ENCODE measurements around the gene OR2L2.
"Not testable (repeated sequence)": the region's sequence is repeated elsewhere in the genome, so short reads cannot be mapped to it uniquely, and the experiment has no call there.

Gene OR2L2, protein sequence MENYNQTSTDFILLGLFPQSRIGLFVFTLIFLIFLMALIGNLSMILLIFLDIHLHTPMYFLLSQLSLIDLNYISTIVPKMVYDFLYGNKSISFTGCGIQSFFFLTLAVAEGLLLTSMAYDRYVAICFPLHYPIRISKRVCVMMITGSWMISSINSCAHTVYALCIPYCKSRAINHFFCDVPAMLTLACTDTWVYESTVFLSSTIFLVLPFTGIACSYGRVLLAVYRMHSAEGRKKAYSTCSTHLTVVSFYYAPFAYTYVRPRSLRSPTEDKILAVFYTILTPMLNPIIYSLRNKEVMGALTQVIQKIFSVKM

DNA sequence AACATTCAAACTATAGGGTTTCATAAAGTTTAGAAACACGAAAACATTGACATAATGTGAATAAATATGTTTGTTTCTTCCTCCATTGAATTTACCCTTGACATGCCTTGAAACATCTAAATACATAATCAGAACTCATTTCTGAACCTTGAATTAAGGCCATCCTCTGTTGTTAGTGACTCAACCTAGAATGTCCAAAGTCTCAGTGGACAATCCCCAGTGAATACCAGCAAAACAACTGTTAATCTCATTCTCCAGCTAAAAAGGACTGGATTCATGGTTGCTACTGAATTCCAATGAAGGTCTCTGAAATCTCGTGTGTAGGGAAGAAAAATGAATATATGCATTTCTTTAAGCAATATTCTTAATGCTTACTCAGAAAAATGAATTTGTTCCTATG is at the start of gene OR2L2:
OR2L2 (plus strand) TSS at position 301 of the 400 bp plus-strand sequence. CDS start 8,198 bp downstream, outside the sequence.
- no peak for FAIRE-seq
- DNase-seq (ENCODE audit: insufficient read length, low spot score): no peak

GRCh38 chr1:247992986-247993385 is 36.9 kb upstream of the OR2L2 start:
- DNase-seq (ENCODE audit: insufficient read length, low spot score): no peak
- no peak for FAIRE-seq

DNA sequence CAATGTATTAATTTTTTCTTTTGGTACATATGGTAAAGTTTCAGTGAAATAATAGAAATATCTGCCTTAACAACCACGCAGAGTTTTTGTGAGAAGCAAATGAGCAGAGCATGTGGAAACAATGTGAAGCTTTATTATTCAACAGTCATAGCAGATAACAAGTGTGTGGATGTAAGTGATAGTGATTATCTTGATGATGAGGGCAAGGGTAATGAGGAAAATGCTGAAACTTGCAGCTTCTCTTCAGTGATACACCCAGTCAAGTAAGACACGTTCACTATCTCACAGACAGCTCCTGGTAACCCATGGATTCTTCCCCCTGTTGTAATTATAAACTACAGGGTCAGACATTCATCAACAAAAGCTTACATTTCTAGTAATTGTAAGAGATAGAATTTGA is 31.1 kb upstream of the OR2L2 start:
- no peak for FAIRE-seq

DNA sequence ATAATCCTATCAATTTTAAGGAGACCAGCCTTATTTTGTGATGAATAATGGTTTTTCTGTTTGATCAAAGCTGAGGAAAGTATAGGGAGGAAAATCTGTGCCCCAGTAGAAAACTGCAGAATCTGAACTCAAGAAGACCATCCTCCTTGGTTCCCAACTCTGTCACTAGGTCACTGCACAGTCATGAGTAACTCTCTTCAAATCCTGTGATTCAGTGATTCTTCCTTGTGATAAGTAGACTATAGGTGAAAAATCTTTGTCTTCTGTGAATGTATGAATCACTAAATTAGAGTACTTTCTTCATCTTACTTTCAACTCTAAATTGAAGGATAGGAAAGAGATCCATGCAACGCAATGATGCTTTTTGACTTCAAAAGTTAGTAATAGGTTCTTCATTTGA is 29.7 kb upstream of the OR2L2 start:
- FAIRE-seq (no peak), DNase-seq (ENCODE audit: insufficient read length, low spot score) (no peak)

More for the DNA sequence above, 31.1 kb upstream of the OR2L2 start:
- no peak for DNase-seq (ENCODE audit: insufficient read length, low spot score)

- no peak for FAIRE-seq
- no peak for DNase-seq (ENCODE audit: insufficient read length, low spot score)
Measured at GRCh38 chr1:248007778-248008177, 22.1 kb upstream of the OR2L2 start.

- FAIRE-seq (no peak), DNase-seq (ENCODE audit: insufficient read length, low spot score) (no peak)
Measured at GRCh38 chr1:248009681-248010080, 20.2 kb upstream of the OR2L2 start.

DNA sequence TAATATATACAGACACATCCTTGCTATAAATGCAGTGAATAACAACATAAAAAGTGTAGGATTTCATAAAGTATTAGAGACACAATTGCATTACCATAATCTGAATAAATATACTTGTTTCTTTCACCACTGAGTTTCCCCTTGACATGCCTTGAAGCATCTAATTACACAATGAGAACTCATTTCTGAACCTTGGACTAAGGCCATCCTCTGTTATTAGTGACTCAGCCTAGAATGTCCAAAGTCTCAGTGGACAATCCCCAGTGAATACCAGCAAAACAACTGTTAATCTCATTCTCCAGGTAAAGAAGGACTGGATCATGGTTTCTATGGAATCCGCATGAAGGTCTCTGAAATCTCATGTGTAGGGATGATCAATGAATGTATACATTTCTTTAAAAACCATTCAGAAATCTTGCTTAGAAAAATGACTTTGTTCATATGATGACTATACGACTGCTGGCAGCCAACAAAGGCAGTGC is 16.6 kb upstream of the OR2L2 start, which contains the start of gene OR2L5:
OR2L5 (plus strand) TSS at position 432 of the 482 bp plus-strand sequence. CDS start 8,288 bp downstream, outside the sequence.
- no peak for FAIRE-seq
- no peak for DNase-seq (ENCODE audit: insufficient read length, low spot score)

DNA sequence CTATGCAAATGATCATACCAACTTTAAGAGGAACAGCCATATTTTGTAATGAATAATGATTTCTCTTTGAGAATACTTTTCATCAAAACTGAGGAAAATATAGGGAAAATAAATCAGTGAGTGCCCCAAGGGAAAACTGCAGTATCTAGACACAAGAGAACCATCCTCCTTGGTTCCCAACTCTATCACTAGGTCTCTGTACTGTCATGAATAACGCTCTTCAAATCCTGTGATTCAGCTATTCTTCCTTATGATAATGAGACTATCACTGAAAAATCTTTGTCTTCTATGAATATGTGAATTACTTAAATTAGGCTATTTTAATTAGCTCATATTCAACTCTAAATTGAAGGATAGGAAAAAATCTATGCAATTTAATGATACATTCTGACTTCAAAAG is 14.1 kb upstream of the OR2L2 start:
- no peak for DNase-seq (ENCODE audit: insufficient read length, low spot score)
- FAIRE-seq: no peak

DNA sequence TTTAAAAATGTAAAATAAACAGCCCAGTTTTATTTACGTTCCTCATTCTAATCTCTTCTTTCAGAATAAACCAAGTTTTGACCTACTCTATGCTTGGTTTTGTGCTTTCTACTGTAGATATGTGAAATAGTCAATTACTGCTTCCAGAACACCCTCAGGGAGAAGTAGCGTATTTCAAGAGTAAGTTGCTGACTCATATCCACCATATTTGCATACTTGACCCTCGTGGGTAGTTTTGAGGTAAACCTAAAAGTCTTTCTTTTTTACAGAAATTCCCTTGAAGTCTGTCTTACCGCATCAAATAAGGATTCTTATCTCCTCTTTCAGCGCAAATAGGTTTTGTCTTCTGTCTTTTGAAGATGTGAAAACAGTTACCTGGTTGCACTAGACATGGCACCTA is 15.3 kb downstream of the OR2L2 start:
- DNase-seq (ENCODE audit: insufficient read length, low spot score) (no peak), FAIRE-seq (no peak)

DNA sequence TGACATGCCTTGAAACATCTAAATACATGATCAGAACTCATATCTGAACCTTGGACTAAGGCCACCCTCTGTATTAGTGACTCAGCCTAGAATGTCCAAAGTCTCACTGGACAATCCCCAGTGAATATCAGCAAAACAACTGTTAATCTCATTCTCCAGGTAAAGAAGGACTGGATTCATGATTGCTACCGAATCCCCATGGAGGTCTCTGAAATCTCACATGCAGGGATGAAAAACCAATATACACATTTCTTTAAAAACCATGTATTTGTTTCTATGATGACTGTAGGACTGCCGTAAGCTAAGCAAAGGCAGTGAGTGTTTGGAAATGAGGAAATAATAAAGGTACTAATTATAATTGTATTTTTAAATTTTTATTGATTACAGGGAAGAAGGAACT is 16.7 kb downstream of the OR2L2 start, which contains the start of gene OR2L3:
OR2L3 (plus strand) TSS at position 301 of the 400 bp plus-strand sequence. CDS start 13,846 bp downstream, outside the sequence.
- no peak for DNase-seq (ENCODE audit: insufficient read length, low spot score)
- no peak for FAIRE-seq

DNA sequence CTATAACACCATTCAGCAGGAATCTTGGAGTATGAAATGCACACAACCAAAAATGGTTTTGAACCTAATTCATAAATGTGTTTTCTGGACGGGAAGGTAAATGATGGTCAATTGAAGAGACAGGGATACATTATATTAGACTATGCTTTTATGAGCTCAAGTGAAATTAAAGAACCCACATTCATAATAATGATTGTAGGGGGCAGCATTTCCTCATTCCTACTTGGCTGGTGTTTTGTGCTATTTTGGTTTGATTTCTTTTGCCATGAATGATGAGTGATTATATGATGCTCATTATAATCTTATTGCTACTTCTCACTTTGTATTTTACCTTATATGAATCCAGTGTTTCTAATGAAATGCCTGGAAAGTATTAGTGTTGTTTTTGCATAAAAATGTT is 17.1 kb downstream of the OR2L2 start:
- DNase-seq (ENCODE audit: insufficient read length, low spot score) (no peak), FAIRE-seq (no peak)

DNA sequence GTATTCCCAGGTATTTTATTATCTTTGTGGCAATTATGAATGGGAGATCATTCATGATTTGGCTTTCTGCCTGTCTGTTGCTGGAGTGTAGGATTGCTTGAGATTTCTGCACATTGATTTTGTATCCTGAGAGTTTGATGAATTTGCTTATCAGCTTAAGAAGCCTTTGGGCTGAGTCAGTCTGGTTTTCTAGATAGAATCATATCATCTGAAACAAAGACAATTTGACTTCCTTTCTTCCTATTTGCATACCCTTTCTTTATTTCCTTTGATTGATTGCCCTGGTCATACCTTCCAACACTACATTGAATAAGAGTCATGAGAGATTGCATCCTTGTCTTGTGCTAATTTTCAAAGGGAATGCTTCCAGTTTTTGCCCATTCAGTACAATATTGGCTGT is 24.8 kb downstream of the OR2L2 start:
- DNase-seq (ENCODE audit: insufficient read length, low spot score) (no peak), FAIRE-seq (no peak)

GRCh38 chr1:248055261-248055660 is 25.4 kb downstream of the OR2L2 start:
- no peak for DNase-seq (ENCODE audit: insufficient read length, low spot score)
- FAIRE-seq: no peak

DNA sequence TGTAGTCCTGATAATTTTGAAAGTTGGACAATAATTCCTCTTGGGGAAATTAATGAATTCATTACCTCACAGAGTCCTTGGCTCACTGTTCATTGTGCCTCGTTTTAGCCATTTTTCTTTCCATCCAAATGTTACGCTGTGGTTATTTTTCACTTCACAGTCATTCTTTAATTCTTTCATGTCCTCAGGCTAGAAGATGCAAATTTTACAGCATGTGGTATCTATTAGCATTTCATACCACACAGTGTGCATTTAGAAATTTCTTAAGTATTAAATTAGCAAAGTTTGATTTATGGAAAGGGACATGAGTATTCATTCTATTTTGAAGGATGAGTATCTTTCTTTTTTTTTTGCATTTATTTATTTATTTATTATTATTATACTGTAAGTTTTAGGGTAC is 35.2 kb downstream of the OR2L2 start:
- no peak for FAIRE-seq
- DNase-seq (ENCODE audit: insufficient read length, low spot score): no peak

- DNase-seq (ENCODE audit: insufficient read length, low spot score) (no peak), FAIRE-seq (no peak)
Measured at GRCh38 chr1:248065604-248066003, 35.7 kb downstream of the OR2L2 start.

DNA sequence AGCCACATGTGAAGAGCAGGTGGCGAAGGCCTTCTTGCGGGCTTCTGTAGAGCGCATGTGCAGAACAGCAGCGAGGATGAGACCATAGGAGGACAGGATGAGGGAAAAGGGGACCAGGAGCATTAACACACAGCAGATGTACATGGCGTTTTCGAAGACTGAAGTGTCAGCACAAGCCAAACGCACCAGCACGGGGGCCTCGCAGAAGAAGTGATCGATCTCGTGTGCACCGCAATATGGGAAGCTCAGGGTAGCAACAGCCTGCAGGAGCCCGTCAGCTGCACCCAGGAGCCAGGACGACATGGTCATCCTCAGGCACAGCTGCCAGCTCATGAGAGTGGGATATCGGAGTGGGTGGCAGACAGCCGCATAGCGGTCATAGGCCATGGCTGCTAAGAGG is 54.0 kb downstream of the OR2L2 start:
- not testable (repeated sequence) for DNase-seq (ENCODE audit: insufficient read length, low spot score); FAIRE-seq

Measured in GM19239 (cell line).